GM12878 (cell line): Measurements from ENCODE around the gene SORCS1. TPM values are rescaled to one million over a fixed set of nuclear protein-coding genes. Genes with fewer than 3 reads are reported as not detected.

Source experiments
- ATAC-seq: fragments of 200-7000 bp; cut with Tn5 transposase; 3 replicates; pipeline ENCODE4 v1.9.1; 2020; ENCODE audit warnings: mild to moderate bottlenecking, moderate library complexity
- BruUV-seq: library from RNA; stranded (reverse); fragments of 400-500 nt; replicated peaks from 2 replicates; lab custom pipeline; 2021; lab: Mats Ljungman, UMichigan
- CTCF ChIA-PET: fragments of 300-600 bp; sonication (Branson Sonifier 250); formaldehyde crosslinking; extraction: SDS; loops from one replicate; lab custom pipeline; 2021; ENCODE audit warnings: inconsistent platforms; lab: Yijun Ruan, JAX
- POLR2A ChIA-PET: fragments of 350-600 bp; formaldehyde crosslinking; extraction: SDS; loops from one replicate; lab custom pipeline; 2021; ENCODE audit warnings: inconsistent platforms; lab: Charles Lee
- RAD21 ChIA-PET: fragments of 300-600 bp; sonication (Branson Sonifier 250); formaldehyde crosslinking; loops from one replicate; lab custom pipeline; 2023; ENCODE audit warnings: antibody characterized with exemption; ENCODE audit not compliant: unreplicated experiment; lab: Charles Lee
- SMC1A ChIA-PET: fragments of 300-600 bp; sonication (Branson Sonifier 250); formaldehyde crosslinking; loops from one replicate; lab custom pipeline; 2023; ENCODE audit not compliant: unreplicated experiment, uncharacterized antibody; lab: Charles Lee
- DNase-seq: peaks from one replicate; pipeline ENCODE4 v3.0.0-alpha.2; 2011; ENCODE audit warnings: low read depth, low spot score
- FAIRE-seq: peaks from 3 replicates; lab custom pipeline; 2011; peaks lifted over from hg19 to GRCh38; lab: Jason Lieb, UNC
- H2AFZ ChIP-seq: 2 replicates; pipeline ENCODE4 v1.6.0; 2011; ENCODE audit warnings: low read depth, low read length, control low read depth; ENCODE audit not compliant: control insufficient read depth
- H3K27ac ChIP-seq: 2 replicates; pipeline ENCODE4 v1.5.1; 2011; ENCODE audit warnings: control low read depth; ENCODE audit not compliant: control insufficient read depth, insufficient read depth
- H3K27me3 ChIP-seq, 2 experiments: replicated peaks in 1 of 2; 2 replicates each; pipeline versions ENCODE4 v1.6.0 to v1.6.1; 2011; ENCODE audit warnings: low read length in 1 of 2; ENCODE audit not compliant: control insufficient read depth in 2 of 2, insufficient read depth in 2 of 2
- H3K36me3 ChIP-seq, 2 experiments: 2 replicates each; pipeline ENCODE4 v1.5.1; 2011; ENCODE audit warnings: low read length in 1 of 2; ENCODE audit not compliant: control insufficient read depth in 2 of 2, insufficient read depth in 2 of 2
- H3K4me1 ChIP-seq: 2 replicates; pipeline ENCODE4 v1.6.1; 2011; ENCODE audit warnings: mild to moderate bottlenecking, low read length, moderate library complexity, mixed read lengths; ENCODE audit not compliant: control insufficient read depth, insufficient read depth
- H3K4me2 ChIP-seq: 2 replicates; pipeline ENCODE4 v1.6.0; 2011; ENCODE audit warnings: control low read depth; ENCODE audit not compliant: control insufficient read depth, insufficient read depth
- H3K4me3 ChIP-seq: fragments of 200-600 bp; sonication (generic); 2 replicates; pipeline ENCODE4 v1.5.1; 2016
- H3K79me2 ChIP-seq: 2 replicates; pipeline ENCODE4 v1.6.0; 2011; ENCODE audit warnings: low read length; ENCODE audit not compliant: control insufficient read depth, insufficient read depth
- H3K9ac ChIP-seq: 2 replicates; pipeline ENCODE4 v1.8.0; 2011; ENCODE audit warnings: low read length, control low read depth, mixed read lengths; ENCODE audit not compliant: control insufficient read depth, insufficient read depth
- H3K9me3 ChIP-seq: replicated peaks from 3 replicates; pipeline ENCODE4 v1.5.1; 2011; ENCODE audit warnings: mild to moderate bottlenecking, low read length; ENCODE audit not compliant: control insufficient read depth, insufficient read depth
- H4K20me1 ChIP-seq: 2 replicates; pipeline ENCODE4 v1.6.0; 2011; ENCODE audit not compliant: control insufficient read depth, insufficient read depth
- CEBPB ChIP-seq, 2 experiments: fragments of 150-350 bp in 1 of 2; IDR thresholded peaks; 2 replicates each; pipeline ENCODE4 v1.6.1; 2012 to 2014; ENCODE audit warnings: low read depth in 2 of 2, low read length in 2 of 2, borderline replicate concordance in 1 of 2, inconsistent platforms in 1 of 2
- EZH2 ChIP-seq: IDR thresholded peaks from 2 replicates; pipeline ENCODE4 v1.6.1; 2012; ENCODE audit warnings: low read depth, mild to moderate bottlenecking, control low read depth, inconsistent platforms, low read length, borderline replicate concordance; ENCODE audit not compliant: control insufficient read depth
- GABPA ChIP-seq: IDR thresholded peaks from 2 replicates; pipeline ENCODE4 v1.6.1; 2014; ENCODE audit warnings: antibody characterized with exemption, low read depth, mild to moderate bottlenecking, inconsistent platforms
- IRF3 ChIP-seq: fragments of 450-650 bp; IDR thresholded peaks from 2 replicates; pipeline ENCODE4 v1.6.1; 2014; ENCODE audit warnings: mild to moderate bottlenecking
- RB1 ChIP-seq: fragments of 450-650 bp; formaldehyde crosslinking; IDR thresholded peaks from 2 replicates; pipeline ENCODE4 v1.6.1; 2017; ENCODE audit warnings: mild to moderate bottlenecking, borderline replicate concordance
- SUZ12 ChIP-seq: fragments of 200-600 bp; sonication (generic); IDR thresholded peaks from one replicate; pipeline ENCODE4 v1.6.1; 2018; ENCODE audit warnings: antibody characterized with exemption, mild to moderate bottlenecking; ENCODE audit not compliant: unreplicated experiment
- TBL1XR1 ChIP-seq: IDR thresholded peaks from 2 replicates; pipeline ENCODE4 v1.6.1; 2012; ENCODE audit warnings: low read depth, low read length, improper control_type of control experiment
- ZBTB11 ChIP-seq: fragments of 450-650 bp; formaldehyde crosslinking; IDR thresholded peaks from 2 replicates; pipeline ENCODE4 v1.5.0; 2022; ENCODE audit warnings: mild to moderate bottlenecking, missing genetic modification characterization
- ZNF24 ChIP-seq: fragments of 450-650 bp; IDR thresholded peaks from 2 replicates; pipeline ENCODE4 v1.6.1; 2017; ENCODE audit warnings: antibody characterized with exemption, mild to moderate bottlenecking
- ZZZ3 ChIP-seq: IDR thresholded peaks from 2 replicates; pipeline ENCODE4 v1.6.1; 2011; ENCODE audit warnings: low read depth; ENCODE audit not compliant: control insufficient read depth, insufficient read length
- WGBS: methylation state at CpG from one replicate; pipeline ENCODE4 v1.1.6; 2016; ENCODE audit warnings: low lambda C conversion rate; ENCODE audit not compliant: insufficient replicate concordance, insufficient coverage; ENCODE audit errors: missing lambda C conversion rate; 5-methylcytosine and 5-hydroxymethylcytosine counted together
- in situ Hi-C: fragments of 300-500 bp; cut with MboI; formaldehyde crosslinking; loops from 9 replicates; pipeline ENCODE4 v1.14.3; 2018; ENCODE audit warnings: mixed read lengths
- intact Hi-C: fragments of 100-400 bp; cut with micrococcal nuclease; formaldehyde crosslinking; loops from one replicate; pipeline ENCODE4 v1.14.2; 2022; ENCODE audit not compliant: unreplicated experiment
- polyA plus RNA-seq, 11 experiments: library from polyadenylated mRNA; depleted of rRNA in 4 of 11; unstranded in 6 of 11; stranded (reverse) in 5 of 11; fragments of >200 nt; fragmentation: Nextera tagmentation in 4 of 11; fragmentation: Illumina TruSeq in 1 of 11; extraction: Ambion mirVana in 4 of 11; extraction: Trizol in 1 of 11; gene quantifications; 1 replicate in 1 of 11; 2 replicates in 10 of 11; pipeline versions ENCODE4 v1.2.1 to v1.2.3, GENCODE V29; 2011 to 2016; ENCODE audit warnings: inconsistent platforms in 2 of 11, missing spikeins in 2 of 11, low read depth in 1 of 11
- total RNA-seq, 4 experiments: library from RNA; depleted of rRNA in 3 of 4; stranded (reverse); fragments of >200 nt in 3 of 4; fragmentation: Illumina TruSeq in 1 of 4; extraction: Trizol in 1 of 4; gene quantifications; 2 replicates each; pipeline versions ENCODE4 v1.2.1 to v1.2.3, GENCODE V29; 2013 to 2021
- TF ChIP-seq, protein P1 (sequence below): fragments of 450-650 bp; IDR thresholded peaks from 2 replicates; pipeline ENCODE4 v1.6.1; 2016; ENCODE audit warnings: mild to moderate bottlenecking
- TF ChIP-seq, protein P2 (sequence below): fragments of 450-650 bp; formaldehyde crosslinking; IDR thresholded peaks from 2 replicates; pipeline ENCODE4 v1.4.0; 2022; ENCODE audit warnings: mild to moderate bottlenecking, moderate library complexity
- TF ChIP-seq, protein P3 (sequence below): IDR thresholded peaks from 2 replicates; pipeline ENCODE4 v1.6.1; 2011; ENCODE audit warnings: mild to moderate bottlenecking, low read depth, low read length, moderate library complexity; ENCODE audit not compliant: insufficient replicate concordance

Gene SORCS1
- total and polyA plus RNA-seq, 10 of the 15 experiments (the other 5 are each of a cell fraction or from before 2014, with no cell fraction given), result 0.02 to 9.6 (median 0.06) TPM; not detected in 3

DNA sequence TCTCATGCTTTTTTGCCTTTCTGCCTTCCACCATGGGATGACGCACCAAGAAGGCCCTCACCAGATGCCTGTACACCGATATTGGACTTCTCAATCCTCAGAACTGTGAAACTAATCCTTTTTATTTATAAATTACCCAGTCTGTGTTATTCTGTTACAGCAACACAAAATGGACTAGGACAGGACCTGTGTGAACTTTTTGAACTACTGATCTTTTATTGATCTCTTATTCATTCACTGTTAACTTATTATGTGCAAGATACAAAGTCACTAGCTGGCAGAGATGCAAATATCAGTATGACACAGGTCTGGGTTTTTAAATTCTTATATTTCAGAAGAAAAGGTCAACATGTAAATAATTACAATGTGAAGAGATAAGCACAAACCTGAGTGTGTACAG lies 635.8 kb downstream of the SORCS1 start:
- intact Hi-C loops (no loop called here), in situ Hi-C loops (no loop called here)
- TF ChIP-seq ZZZ3 (no peak), CEBPB (IDR thresholded peaks at IDR 0.05; ENCODE audit: borderline replicate concordance in 1 of 2, low read depth in 2 of 2, low read length in 2 of 2) (no peak), ZBTB11 (CRISPR knock-in tag) (no peak), GABPA (no peak), SUZ12 (no peak), EZH2 (no peak), TBL1XR1 (no peak), IRF3 (no peak), ZNF24 (no peak), RB1 (no peak)
- TF ChIP-seq, protein P1, sequence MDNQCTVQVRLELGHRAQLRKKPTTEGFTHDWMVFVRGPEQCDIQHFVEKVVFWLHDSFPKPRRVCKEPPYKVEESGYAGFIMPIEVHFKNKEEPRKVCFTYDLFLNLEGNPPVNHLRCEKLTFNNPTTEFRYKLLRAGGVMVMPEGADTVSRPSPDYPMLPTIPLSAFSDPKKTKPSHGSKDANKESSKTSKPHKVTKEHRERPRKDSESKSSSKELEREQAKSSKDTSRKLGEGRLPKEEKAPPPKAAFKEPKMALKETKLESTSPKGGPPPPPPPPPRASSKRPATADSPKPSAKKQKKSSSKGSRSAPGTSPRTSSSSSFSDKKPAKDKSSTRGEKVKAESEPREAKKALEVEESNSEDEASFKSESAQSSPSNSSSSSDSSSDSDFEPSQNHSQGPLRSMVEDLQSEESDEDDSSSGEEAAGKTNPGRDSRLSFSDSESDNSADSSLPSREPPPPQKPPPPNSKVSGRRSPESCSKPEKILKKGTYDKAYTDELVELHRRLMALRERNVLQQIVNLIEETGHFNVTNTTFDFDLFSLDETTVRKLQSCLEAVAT, result no peak
- TF ChIP-seq, protein P2, sequence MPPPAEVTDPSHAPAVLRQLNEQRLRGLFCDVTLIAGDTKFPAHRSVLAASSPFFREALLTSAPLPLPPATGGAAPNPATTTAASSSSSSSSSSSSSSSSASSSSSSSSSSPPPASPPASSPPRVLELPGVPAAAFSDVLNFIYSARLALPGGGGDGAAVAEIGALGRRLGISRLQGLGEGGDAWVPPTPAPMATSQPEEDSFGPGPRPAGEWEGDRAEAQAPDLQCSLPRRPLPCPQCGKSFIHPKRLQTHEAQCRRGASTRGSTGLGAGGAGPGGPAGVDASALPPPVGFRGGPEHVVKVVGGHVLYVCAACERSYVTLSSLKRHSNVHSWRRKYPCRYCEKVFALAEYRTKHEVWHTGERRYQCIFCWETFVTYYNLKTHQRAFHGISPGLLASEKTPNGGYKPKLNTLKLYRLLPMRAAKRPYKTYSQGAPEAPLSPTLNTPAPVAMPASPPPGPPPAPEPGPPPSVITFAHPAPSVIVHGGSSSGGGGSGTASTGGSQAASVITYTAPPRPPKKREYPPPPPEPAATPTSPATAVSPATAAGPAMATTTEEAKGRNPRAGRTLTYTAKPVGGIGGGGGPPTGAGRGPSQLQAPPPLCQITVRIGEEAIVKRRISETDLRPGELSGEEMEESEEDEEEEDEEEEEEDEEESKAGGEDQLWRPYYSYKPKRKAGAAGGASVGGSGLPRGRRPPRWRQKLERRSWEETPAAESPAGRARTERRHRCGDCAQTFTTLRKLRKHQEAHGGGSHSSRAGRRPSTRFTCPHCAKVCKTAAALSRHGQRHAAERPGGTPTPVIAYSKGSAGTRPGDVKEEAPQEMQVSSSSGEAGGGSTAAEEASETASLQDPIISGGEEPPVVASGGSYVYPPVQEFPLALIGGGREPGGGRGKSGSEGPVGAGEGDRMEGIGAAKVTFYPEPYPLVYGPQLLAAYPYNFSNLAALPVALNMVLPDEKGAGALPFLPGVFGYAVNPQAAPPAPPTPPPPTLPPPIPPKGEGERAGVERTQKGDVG (CRISPR knock-in tag), result no peak
- TF ChIP-seq, protein P3, sequence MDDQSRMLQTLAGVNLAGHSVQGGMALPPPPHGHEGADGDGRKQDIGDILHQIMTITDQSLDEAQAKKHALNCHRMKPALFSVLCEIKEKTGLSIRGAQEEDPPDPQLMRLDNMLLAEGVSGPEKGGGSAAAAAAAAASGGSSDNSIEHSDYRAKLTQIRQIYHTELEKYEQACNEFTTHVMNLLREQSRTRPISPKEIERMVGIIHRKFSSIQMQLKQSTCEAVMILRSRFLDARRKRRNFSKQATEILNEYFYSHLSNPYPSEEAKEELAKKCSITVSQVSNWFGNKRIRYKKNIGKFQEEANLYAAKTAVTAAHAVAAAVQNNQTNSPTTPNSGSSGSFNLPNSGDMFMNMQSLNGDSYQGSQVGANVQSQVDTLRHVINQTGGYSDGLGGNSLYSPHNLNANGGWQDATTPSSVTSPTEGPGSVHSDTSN, result no peak

More for the DNA sequence above, 635.8 kb downstream of the SORCS1 start:
- H4K20me1 ChIP-seq, result no peaks in the 10 kb centered on the region
- ChIA-PET POLR2A (no interaction called here), SMC1A (interaction anchor here (1.1 to 1.9 kb wide), 2 partner anchors 9 to 48 kb away, joined by 4 to 5 read pairs; no protein-coding TSS in a partner anchor), RAD21 (no interaction called here), CTCF (no interaction called here)
- H3K27ac ChIP-seq, result no peak overlapping the region
- FAIRE-seq (no peak), DNase-seq (no peak), ATAC-seq (no peak)
- no peak overlapping the region for H3K9ac ChIP-seq
- no peaks in the 10 kb centered on the region for H3K27me3 ChIP-seq
- no peaks in the 10 kb centered on the region for H3K79me2 ChIP-seq
- H3K4me2 ChIP-seq, result no peak overlapping the region
- BruUV-seq, result no TSS peak
- H3K4me3 ChIP-seq, result no peak overlapping the region
- H3K36me3 ChIP-seq, result no peaks in the 10 kb centered on the region
- 11% methylated on average over 2 of the region's 2 CpGs for WGBS
- H3K9me3 ChIP-seq, result no peaks in the 10 kb centered on the region
- H3K4me1 ChIP-seq, result no peaks in the 10 kb centered on the region
- no peak overlapping the region for H2AFZ ChIP-seq
